Dedifferentiated amniotic fluid mesenchymal stem cell (primary cell): ENCODE data around the gene RTN4RL2.

Experiments used
- DNase-seq: peaks from one replicate; pipeline ENCODE4 v3.0.0-alpha.2; 2016; ENCODE audit errors: extremely low spot score

RTN4RL2 gene

GRCh38 chr11:57460022-57460757 lies at the start of gene RTN4RL2:
RTN4RL2 (plus strand) TSS chr11:57460528; CDS start chr11:57460866, 338 bp downstream.
- DNase-seq: no peak

GRCh38 chr11:57413681-57414080 lies 46.6 kb upstream of the RTN4RL2 start:
- no peak for DNase-seq

- DNase-seq: no peak
Observed at GRCh38 chr11:57414612-57415212, 45.6 kb upstream of the RTN4RL2 start.

- DNase-seq: no peak
Observed at GRCh38 chr11:57416436-57416835, 43.9 kb upstream of the RTN4RL2 start.

GRCh38 chr11:57417056-57417455 lies 43.3 kb upstream of the RTN4RL2 start:
- DNase-seq: peak; percentile 33

- DNase-seq: no peak
Observed at GRCh38 chr11:57418131-57418530, 42.2 kb upstream of the RTN4RL2 start.

DNA sequence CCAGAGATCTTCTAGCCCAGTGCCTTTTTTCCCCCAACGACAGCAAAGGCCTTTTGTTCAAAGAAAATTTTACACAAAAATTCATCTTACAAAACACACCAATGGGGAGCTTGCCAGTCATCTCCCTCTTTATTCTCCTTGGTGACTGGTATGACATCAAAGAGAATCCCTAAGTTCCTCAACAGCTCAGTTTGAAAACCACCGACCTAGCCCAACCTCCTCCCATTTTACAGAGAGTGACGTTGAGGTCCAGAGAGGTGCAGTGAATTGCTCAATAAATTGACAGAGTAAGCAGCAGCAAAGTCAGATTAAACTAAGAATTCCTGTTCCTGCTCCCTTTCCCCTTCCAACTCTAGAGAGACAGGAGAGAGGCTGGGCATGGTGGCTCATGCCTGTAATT lies 41.2 kb upstream of the RTN4RL2 start:
- no peak for DNase-seq

- no peak for DNase-seq
Observed at GRCh38 chr11:57421066-57421465, 39.3 kb upstream of the RTN4RL2 start.

DNA sequence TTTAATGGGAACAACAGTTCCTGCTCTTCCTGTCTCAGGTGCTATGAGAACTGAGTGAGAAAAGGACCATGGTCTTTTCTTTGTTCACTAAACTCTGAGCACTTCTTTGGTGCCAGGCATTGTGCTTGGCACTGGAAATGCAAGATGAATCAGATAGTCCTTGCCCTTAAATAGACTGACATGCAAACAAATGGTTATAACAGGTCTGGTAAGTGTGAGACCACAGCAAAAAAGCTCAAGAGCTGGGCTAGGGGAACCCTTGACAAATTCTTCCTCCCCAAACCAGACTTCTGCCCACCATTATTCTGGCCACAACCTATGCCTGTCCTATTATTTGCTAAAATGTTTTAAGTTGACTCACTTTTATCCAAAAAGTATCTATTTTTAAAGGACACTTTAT lies 38.5 kb upstream of the RTN4RL2 start:
- no peak for DNase-seq

DNA sequence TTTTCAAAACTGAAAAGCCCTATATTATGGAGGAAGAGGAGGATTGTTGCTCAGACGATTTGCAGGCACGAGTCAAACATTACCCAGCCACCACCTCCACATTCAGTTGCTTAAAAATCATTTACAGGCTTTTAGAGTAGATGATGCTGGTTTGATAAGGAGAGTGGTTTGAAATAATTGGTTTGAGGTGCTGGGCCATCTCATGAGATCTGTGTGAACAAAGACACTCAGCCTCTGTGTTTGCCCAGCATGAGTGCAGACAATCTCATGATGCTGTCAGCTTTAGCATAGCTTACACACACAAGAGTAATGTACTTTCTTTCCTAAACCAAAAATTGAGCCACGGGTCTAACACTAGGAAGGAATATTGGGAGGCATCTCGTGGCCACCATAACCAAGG lies 37.7 kb upstream of the RTN4RL2 start:
- DNase-seq: no peak

- DNase-seq: no peak
Observed at GRCh38 chr11:57424137-57424791, 36.1 kb upstream of the RTN4RL2 start.

DNA sequence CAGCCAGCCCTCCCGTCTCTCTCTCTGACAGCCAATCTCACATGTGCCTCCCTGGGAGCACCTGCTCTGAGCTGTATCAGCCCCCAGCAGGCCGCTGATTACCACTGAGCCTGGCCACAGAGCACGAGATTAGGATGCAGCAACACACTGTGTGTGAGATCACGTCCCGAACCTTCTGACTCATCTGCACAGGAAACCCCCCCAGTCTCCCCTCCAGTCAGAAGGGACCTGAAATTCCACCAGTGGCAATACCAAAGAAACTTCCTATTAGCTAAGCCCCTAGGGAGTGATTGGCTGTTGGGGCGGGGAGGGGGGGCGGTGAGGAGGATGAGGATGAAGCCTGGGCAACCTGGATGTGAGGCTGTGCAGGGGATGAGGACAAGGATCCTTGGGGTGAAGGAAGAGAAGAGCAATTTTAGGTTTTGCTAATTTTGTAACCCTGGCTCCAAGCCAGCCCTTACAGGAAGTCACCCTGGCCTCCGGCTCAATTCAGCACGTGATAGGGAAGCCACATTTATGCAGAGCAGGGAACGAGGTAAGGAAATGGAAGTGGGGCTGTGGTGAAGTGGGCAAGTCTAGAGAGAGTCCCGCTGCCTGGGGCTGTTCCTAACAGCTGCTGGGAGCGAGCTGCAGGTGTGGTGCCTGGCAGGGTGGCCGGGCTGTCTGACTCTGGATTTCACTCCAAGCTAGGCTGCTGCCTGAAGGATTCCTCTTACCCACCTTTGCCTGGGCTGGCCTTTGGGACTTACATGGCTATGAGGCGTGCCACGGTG lies 35.4 kb upstream of the RTN4RL2 start:
- DNase-seq: no peak

- no peak for DNase-seq
Observed at GRCh38 chr11:57425565-57426438, 34.5 kb upstream of the RTN4RL2 start.

DNA sequence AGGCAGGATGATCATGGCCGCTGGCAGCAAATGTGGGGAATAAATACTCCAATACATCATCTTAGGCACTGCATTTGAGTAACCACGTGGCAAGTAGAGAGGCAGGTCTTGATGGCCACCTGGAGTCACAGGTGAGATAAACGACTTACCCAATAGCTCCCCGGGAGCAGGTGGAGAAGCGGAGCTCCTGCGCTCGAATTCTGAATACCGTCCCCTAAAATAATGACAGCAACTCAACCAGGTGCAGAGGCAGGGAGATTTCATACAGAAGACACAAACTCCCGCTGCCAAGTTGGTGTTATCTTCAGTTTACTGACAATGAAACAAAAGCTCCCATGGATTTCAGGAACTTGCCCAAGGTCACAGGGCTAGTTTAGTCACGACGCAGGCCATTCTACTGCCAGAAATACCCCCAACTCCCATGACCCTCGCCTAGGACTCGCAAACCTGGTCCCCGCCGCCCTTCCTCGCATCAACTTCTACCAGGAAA lies 33.8 kb upstream of the RTN4RL2 start:
- DNase-seq: no peak

DNA sequence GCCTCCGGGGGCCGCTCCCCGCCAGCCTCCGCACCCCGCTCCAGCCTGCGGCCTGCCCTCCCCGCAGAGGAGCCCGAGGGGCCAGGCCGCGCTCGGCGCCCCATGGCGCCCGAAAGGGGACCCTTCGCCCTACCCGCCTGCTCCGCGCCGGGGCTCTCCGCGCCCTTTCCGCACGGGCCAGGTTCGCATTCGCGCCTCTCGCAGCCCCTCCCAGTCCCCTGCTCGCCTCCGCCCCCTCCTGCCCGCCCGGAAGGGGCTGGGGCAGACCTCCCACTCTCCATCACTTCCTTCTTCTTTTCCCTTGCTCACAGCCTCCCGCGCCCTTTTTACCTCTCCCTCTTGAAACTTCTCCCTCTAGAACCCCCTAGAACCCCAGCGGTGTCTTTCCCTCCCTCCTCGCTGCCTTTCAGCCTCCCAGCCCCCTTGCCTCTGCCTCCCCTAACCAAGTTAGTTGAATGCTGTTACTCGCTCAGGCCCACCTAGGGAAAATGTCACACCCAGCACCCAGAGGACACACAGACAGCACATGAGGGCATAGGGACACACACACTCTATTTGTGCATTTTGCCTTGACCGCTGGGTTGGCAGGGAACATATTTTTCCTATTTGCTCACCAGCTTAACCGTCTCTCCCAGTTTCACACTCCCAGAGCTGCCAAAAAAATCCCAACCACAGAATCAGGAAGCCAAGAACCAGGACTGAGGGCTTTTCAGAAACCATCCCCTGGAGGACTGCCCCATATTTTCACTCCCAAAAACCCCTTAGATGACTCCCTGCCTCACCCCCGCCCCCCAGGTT lies 33.2 kb upstream of the RTN4RL2 start, which contains the start of gene SLC43A3:
Gene SLC43A3 (minus strand): TSS at position 193 of the 798 bp plus-strand sequence. CDS start 949 bp downstream, outside the sequence.
- peak; percentile 82 for DNase-seq

GRCh38 chr11:57427727-57428082 lies 32.6 kb upstream of the RTN4RL2 start:
- DNase-seq: no peak

GRCh38 chr11:57428643-57429042 lies 31.7 kb upstream of the RTN4RL2 start:
- DNase-seq: no peak

DNA sequence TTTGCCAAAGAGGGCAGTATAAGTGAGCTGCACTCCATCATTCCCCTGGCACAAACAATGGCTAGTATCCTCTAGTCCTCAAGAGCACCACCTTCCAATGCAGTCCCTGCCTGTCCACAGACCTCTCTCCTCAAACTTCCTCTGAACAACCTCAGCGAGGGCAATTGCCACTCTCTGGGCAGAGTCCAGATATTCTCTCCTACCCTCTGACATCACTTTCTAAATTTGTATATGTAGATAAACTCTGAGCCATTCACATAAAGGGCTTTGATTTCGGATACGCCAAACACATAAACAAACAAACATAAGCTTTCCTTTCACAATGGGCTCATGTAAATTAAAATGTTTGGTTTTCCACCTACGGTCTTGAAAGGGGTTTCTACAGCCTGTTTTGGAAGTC lies 30.4 kb upstream of the RTN4RL2 start:
- no peak for DNase-seq

DNA sequence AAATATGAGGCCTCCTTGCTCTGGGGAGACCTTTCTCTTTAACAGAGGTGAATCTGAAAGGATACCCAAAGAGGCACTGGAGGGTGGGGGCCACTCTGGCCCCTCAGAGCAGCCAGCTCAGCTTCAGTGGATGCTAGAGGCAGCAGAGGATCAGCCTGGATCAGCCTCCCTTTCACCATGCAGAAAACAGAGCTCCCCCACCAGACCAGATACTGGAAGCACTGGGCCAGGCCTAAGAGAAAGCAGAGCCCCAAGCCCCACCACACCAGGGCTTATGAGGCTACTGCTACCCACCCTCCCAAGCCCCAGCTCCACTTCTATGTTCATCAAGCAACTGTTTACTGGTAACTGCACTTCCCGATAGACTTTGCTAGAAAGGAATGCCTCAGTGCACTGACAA lies 29.4 kb upstream of the RTN4RL2 start:
- DNase-seq: no peak

- DNase-seq: no peak
Observed at GRCh38 chr11:57432149-57432561, 28.2 kb upstream of the RTN4RL2 start.
